ENCODE measurements around the gene KRT6C. TPM values are rescaled to one million over a fixed set of nuclear protein-coding genes. Genes with fewer than 3 reads are reported as not detected.

Gene KRT6C
- total and polyA plus RNA-seq, 2 experiments from 2014 or later = not detected

GRCh38 chr12:52446367-52447045 lies 27.1 kb downstream of the KRT6C start:
- TF ChIP-seq EZH2 (IDR thresholded peaks at IDR 0.05; ENCODE audit: insufficient read depth, poor library complexity, severe bottlenecking) (no peak), EZH2phosphoT487 (IDR thresholded peaks at IDR 0.05; ENCODE audit: insufficient read depth, low read depth) (no peak)
- 65 to 79% methylated on average over 6 of the region's 6 CpGs for WGBS, 2 experiments (ENCODE audit: low coverage in 1 of 2, low lambda C conversion rate in 2 of 2, missing lambda C conversion rate in 2 of 2)

GRCh38 chr12:52445876-52446275 lies 27.7 kb downstream of the KRT6C start:
- Histone ChIP-seq H3K4me2 (ENCODE audit: unreplicated experiment) (no peak overlapping the region), H3K79me2 (ENCODE audit: insufficient read depth) (no peaks in the 10 kb centered on the region), H3K9me2 (ENCODE audit: insufficient read depth) (no peaks in the 10 kb centered on the region), H3K4me1 (ENCODE audit: insufficient read depth) (peaks cover 26% of the 10 kb centered on the region), H3K36me3 (ENCODE audit: low read depth) (no peaks in the 10 kb centered on the region), H3F3A (ENCODE audit: insufficient read depth) (peaks cover 26% of the 10 kb centered on the region), H3K27me3 (replicated peaks; ENCODE audit: insufficient read depth) (0 out of 2 replicates have a peak, but pooled peaks cover 13% of the 10 kb centered on the region), H3K9me3 (ENCODE audit: low read depth) (no peaks in the 10 kb centered on the region), H3K4me3 (no peak overlapping the region), H4K20me1 (ENCODE audit: insufficient read depth) (no peaks in the 10 kb centered on the region), H3K27ac (no peak overlapping the region), H2AFZ (no peak overlapping the region), H3K9ac (no peak overlapping the region)
- WGBS, 2 experiments (ENCODE audit: low coverage in 1 of 2, low lambda C conversion rate in 2 of 2, missing lambda C conversion rate in 2 of 2) = 72 to 76% methylated on average over 3 of the region's 3 CpGs
- DNase-seq = no peak
- in situ Hi-C loops (cut with MboI) = no loop called here
- no peak for TF ChIP-seq EZH2phosphoT487 (IDR thresholded peaks at IDR 0.05; ENCODE audit: insufficient read depth, low read depth)
- TF ChIP-seq EZH2 (IDR thresholded peaks at IDR 0.05; ENCODE audit: insufficient read depth, poor library complexity, severe bottlenecking) = no peak

More at GRCh38 chr12:52446367-52447045, 27.1 kb downstream of the KRT6C start:
- Histone ChIP-seq H3K4me2 (ENCODE audit: unreplicated experiment) (no peak overlapping the region), H3K9me2 (ENCODE audit: insufficient read depth) (no peaks in the 10 kb centered on the region), H3K79me2 (ENCODE audit: insufficient read depth) (no peaks in the 10 kb centered on the region), H3K27me3 (replicated peaks; ENCODE audit: insufficient read depth) (0 out of 2 replicates have a peak, but pooled peaks cover 13% of the 10 kb centered on the region), H3K9me3 (ENCODE audit: low read depth) (no peaks in the 10 kb centered on the region), H4K20me1 (ENCODE audit: insufficient read depth) (no peaks in the 10 kb centered on the region), H3K27ac (no peak overlapping the region), H3F3A (ENCODE audit: insufficient read depth) (peaks cover 20% of the 10 kb centered on the region), H3K4me3 (no peak overlapping the region), H3K36me3 (ENCODE audit: low read depth) (no peaks in the 10 kb centered on the region), H2AFZ (no peak overlapping the region), H3K4me1 (ENCODE audit: insufficient read depth) (peaks cover 19% of the 10 kb centered on the region), H3K9ac (no peak overlapping the region)
- in situ Hi-C loops (cut with MboI) = no loop called here
- peak; percentile 20 for DNase-seq

- no peaks in the 10 kb centered on the region for H4K20me1 ChIP-seq (ENCODE audit: insufficient read depth)
- H3K4me3 ChIP-seq = no peak overlapping the region
- H3K27me3 ChIP-seq (replicated peaks; ENCODE audit: insufficient read depth) = 0 out of 2 replicates have a peak, but pooled peaks cover 9% of the 10 kb centered on the region
- H3K9me3 ChIP-seq (ENCODE audit: low read depth) = no peaks in the 10 kb centered on the region
- in situ Hi-C loops (cut with MboI) = no loop called here
- no peaks in the 10 kb centered on the region for H3K9me2 ChIP-seq (ENCODE audit: insufficient read depth)
- peaks cover 35% of the 10 kb centered on the region for H3K4me1 ChIP-seq (ENCODE audit: insufficient read depth)
- H3K79me2 ChIP-seq (ENCODE audit: insufficient read depth) = no peaks in the 10 kb centered on the region
- peak; percentile 30 for DNase-seq
- peaks cover 34% of the 10 kb centered on the region for H3F3A ChIP-seq (ENCODE audit: insufficient read depth)
- TF ChIP-seq EZH2phosphoT487 (IDR thresholded peaks at IDR 0.05; ENCODE audit: insufficient read depth, low read depth) (no peak), EZH2 (IDR thresholded peaks at IDR 0.05; ENCODE audit: insufficient read depth, poor library complexity, severe bottlenecking) (no peak)
- H2AFZ ChIP-seq = no peak overlapping the region
- whole genome bisulfite sequencing, 2 experiments (ENCODE audit: low coverage in 1 of 2, low lambda C conversion rate in 2 of 2, missing lambda C conversion rate in 2 of 2) = 67% methylated on average over 10 of the region's 10 CpGs
- no peak overlapping the region for H3K9ac ChIP-seq
- H3K27ac ChIP-seq = no peak overlapping the region
- H3K4me2 ChIP-seq (ENCODE audit: unreplicated experiment) = no peak overlapping the region
- H3K36me3 ChIP-seq (ENCODE audit: low read depth) = no peaks in the 10 kb centered on the region
These were observed 28.7 kb downstream of the KRT6C start for GRCh38 chr12:52444647-52445595.

GRCh38 chr12:52443966-52444365 lies 29.6 kb downstream of the KRT6C start:
- in situ Hi-C loops (cut with MboI) = no loop called here
- Histone ChIP-seq H3K36me3 (ENCODE audit: low read depth) (no peaks in the 10 kb centered on the region), H3K9me2 (ENCODE audit: insufficient read depth) (no peaks in the 10 kb centered on the region), H3K79me2 (ENCODE audit: insufficient read depth) (no peaks in the 10 kb centered on the region), H3K4me2 (ENCODE audit: unreplicated experiment) (no peak overlapping the region), H3K27me3 (replicated peaks; ENCODE audit: insufficient read depth) (0 out of 2 replicates have a peak, but pooled peaks cover 5% of the 10 kb centered on the region), H2AFZ (no peak overlapping the region), H3K4me3 (no peak overlapping the region), H3K9ac (no peak overlapping the region), H3F3A (ENCODE audit: insufficient read depth) (peaks cover 36% of the 10 kb centered on the region), H3K4me1 (ENCODE audit: insufficient read depth) (peaks cover 35% of the 10 kb centered on the region), H3K9me3 (ENCODE audit: low read depth) (no peaks in the 10 kb centered on the region), H3K27ac (no peak overlapping the region), H4K20me1 (ENCODE audit: insufficient read depth) (no peaks in the 10 kb centered on the region)
- no peak for TF ChIP-seq EZH2 (IDR thresholded peaks at IDR 0.05; ENCODE audit: insufficient read depth, poor library complexity, severe bottlenecking)
- TF ChIP-seq EZH2phosphoT487 (IDR thresholded peaks at IDR 0.05; ENCODE audit: insufficient read depth, low read depth) = no peak
- no peak for DNase-seq
- WGBS, 2 experiments (ENCODE audit: low coverage in 1 of 2, low lambda C conversion rate in 2 of 2, missing lambda C conversion rate in 2 of 2) = 98% methylated on average over 3 of the region's 3 CpGs
